HG03175 (cell line): ENCODE results near the gene SLC15A2.

Experiments
- ATAC-seq: cut with Tn5 transposase; IDR thresholded peaks from one replicate; pipeline ENCODE4 v1.9.1; 2021; ENCODE audit warnings: mild to moderate bottlenecking, moderate library complexity; ENCODE audit not compliant: unreplicated experiment

The SLC15A2 gene

DNA sequence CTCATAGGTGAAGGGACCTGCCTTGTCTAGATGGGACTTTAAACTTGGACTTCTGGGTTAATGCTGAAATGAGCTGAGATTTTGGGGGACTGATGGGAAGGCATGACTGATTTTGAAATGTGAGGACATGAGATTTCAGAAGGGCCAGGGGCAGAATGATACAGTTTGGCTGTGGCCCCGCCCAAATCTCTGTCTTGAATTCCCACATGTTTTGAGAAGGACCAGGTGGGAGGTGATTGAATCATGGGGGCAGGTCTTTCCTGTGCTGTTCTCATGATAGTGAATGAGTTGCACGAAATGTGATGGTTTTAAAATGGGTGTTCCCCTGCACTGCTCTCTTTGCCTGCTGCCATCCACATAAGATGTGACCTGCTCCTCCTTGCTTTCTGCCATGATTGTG lies 85.0 kb downstream of the SLC15A2 start:
- no peak for ATAC-seq

DNA sequence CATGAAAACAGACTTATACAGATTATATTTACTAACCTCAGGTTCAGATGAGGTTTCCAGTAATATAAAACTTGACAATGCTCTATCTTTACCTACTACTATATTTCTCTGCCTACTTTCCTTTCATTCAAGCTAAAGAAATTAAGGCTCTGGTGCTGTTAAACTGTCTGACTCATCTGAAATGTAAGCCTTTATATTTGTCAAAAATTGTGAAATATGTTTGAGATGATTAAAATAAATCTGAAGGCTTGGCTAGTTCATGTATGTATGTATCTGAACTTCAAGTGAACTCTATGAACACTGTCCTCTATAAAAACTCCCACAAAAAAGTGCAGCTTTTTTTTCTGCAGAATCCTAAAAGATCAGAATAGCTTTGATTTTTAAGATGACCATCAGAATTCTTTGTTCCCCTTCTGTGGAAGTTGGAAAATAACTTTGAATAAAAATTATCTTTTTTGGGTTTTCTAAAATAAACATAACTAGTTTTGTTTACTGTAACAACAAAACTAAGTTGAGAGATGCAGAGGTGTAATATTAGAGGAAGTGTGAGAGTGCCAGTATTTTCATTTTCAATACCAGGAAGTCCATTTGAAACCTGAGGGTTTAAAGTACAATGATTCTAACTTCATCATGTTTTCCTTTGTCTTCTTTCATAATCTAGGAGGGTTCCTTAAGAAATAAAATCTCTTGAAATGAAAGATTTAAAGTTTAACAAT lies 85.7 kb downstream of the SLC15A2 start:
- peak; percentile 84 for ATAC-seq

DNA sequence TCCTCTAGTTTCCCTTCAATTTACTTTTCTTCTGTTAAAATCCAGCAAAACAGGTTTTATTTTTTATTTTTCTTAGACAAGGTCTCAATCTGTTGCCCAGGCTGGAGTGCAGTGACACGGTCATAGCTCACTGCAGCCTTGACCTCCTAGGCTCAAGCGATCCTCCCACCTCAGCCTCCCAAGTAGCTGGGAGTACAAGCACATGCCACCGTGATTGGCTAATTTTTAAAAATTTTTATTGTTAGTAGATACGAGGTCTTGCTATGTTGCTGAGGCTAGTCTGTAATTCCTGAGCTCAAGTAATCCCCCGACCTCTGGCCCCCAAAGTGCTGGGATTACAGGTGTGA lies 86.2 kb downstream of the SLC15A2 start:
- peak; percentile 32 for ATAC-seq

DNA sequence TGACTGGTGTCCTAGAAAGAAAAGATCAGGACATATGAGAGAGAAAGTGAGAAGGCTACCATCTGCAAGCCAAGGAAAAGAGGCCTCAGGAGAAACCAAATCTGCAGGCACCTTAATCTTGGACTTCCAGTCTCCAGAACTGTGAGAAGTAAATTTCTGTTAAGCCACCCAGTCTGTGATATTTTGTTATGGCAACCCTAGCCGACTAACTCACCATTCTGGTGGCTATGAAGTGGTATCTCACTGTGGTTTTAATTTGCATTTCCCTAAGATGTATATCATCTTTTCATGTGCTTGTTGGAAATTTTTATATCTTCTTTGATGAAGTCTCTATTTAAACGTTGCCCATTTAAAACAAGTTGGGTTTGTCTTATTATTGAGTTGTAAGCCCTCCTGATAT lies 87.3 kb downstream of the SLC15A2 start:
- peak; percentile 42 for ATAC-seq

DNA sequence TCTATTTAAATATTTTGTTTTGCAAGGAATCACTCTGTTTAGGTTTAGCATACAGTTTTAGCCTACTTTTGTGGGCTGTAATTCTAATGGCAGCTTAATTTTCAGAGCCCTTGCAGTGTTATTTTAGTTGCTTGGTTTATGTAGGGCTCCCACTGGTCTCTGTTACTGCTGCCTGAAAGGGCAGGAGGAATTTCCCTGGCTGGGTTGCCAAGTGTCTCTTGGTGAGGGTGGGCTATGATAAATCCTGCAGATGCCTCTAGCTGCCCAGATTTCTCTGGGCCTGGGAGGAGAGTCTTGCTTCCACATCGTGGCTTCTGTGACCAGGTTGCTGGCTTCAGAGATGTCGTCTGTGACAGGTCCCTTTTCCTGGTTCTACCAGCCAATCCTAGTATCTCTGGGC lies 91.6 kb downstream of the SLC15A2 start:
- ATAC-seq: no peak

DNA sequence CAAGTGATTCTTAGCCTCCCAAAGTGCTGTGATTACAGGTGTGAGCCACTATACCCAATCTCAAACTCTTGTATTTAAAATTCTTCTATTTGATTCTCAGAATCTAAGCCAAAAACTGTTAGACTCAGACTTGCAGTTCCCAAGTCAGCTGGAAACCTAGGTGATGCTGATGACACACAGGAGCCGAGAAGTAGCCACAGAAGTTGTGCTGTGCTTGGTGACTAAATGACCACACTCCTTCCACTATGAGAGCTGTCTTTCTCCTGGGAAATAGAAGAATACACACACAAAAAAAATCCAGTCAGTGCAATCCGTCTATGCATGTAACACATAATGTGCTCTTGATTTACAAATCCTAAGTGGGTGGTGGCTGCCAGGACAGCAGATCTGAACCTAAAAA lies 93.9 kb downstream of the SLC15A2 start:
- no peak for ATAC-seq

DNA sequence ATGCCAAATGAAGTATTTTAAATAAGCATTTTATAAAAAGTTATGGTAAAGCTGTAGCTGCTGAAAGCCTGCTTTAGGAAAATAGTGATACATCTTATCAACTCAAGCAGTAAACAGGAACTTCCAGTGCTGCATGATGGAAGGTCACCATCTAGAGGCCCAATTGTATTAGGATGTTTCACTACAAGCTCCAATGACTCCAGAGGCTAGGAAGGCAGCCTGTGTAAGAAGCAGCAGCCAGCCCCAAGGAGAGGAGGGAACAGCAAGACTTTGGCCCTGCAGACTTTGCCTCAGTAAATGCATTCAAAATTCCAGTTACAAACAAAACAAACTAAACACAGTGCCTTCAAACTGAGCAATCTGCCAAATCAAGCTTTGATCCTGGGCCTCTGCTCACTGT lies 95.7 kb downstream of the SLC15A2 start:
- ATAC-seq: no peak

DNA sequence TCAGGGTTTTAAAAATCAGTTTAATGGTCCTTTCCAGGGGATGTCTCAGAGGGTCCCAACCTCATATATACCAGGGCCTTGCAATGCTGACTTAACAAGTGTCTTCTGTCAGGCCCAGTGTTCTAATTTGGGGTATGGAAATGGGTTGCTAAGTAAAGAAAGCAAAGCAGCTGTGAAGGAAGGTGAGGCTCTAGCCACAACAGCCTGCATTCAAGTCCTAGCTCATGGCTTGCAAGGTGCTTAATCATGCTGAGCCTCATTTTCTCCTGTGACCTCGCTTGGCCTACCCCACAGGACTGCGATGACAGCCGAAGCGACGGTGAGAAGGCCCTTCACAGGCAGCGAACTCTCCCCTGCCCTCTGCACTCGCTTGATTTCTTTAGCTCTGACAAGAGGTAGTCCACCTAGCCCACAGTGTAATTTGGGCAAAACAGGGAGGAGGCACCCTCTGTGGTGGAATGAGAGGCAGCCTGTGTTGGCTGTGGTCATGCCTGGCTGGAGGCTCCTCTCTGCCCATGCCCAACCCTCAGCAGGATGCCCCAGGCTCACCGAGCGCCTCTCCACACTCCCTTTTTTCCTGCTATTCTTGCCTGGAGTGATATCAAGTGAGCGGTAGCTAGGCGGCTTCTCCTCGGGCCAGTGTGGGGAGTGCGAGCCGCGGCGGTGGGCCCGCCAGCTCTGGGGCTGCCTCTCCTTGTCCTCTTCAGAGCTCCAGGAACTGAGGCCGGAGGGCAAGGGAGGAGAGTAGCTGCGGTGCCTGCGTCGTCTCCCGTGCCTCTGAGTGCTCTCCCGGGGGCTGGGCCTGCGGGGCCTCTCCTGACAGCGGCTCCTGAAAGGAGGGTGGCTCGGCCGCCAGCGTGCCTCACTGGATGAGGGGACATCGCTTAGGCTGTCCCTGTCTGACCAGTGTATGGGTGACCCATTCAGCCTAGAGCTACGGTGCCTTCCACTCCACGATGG lies 98.7 kb downstream of the SLC15A2 start:
- ATAC-seq: peak; percentile 64
